Measurements from ENCODE around the gene PADI4. TPM values are rescaled to one million over a fixed set of nuclear protein-coding genes. Genes with fewer than 3 reads are reported as not detected.

PADI4 gene
- total RNA-seq, 1 experiment from 2014 or later: not detected

GRCh38 chr1:17278996-17279830, 28.8 kb upstream of the PADI4 start:
- H3K9me3 ChIP-seq (ENCODE audit: low read length): no peaks in the 10 kb centered on the region
- H3K79me2 ChIP-seq (ENCODE audit: low read length): no peaks in the 10 kb centered on the region
- no peaks in the 10 kb centered on the region for H3K9me2 ChIP-seq (replicated peaks; ENCODE audit: insufficient read depth, low read length)
- no peaks in the 10 kb centered on the region for H3K36me3 ChIP-seq (ENCODE audit: insufficient read depth, low read length)
- H3K9ac ChIP-seq (ENCODE audit: low read length): no peak overlapping the region
- H3K4me3 ChIP-seq (ENCODE audit: low read length): no peak overlapping the region
- no peaks in the 10 kb centered on the region for H3K27me3 ChIP-seq (ENCODE audit: low read length)
- H3K27ac ChIP-seq (ENCODE audit: low read length): no peak overlapping the region
- no peak for DNase-seq
- no peak overlapping the region for H3K4me2 ChIP-seq (ENCODE audit: low read depth, low read length, poor library complexity, severe bottlenecking)
- H3K4me1 ChIP-seq (ENCODE audit: low read length): no peaks in the 10 kb centered on the region
- H4K20me1 ChIP-seq (ENCODE audit: insufficient read depth, low read depth, low read length): no peaks in the 10 kb centered on the region
- no peak overlapping the region for H2AFZ ChIP-seq (ENCODE audit: low read length)

- Histone ChIP-seq H3K4me1 (ENCODE audit: low read length) (no peaks in the 10 kb centered on the region), H3K9me2 (replicated peaks; ENCODE audit: insufficient read depth, low read length) (no peaks in the 10 kb centered on the region), H3K4me2 (ENCODE audit: low read depth, low read length, poor library complexity, severe bottlenecking) (no peak overlapping the region), H4K20me1 (ENCODE audit: insufficient read depth, low read depth, low read length) (no peaks in the 10 kb centered on the region), H3K9ac (ENCODE audit: low read length) (no peak overlapping the region), H3K36me3 (ENCODE audit: insufficient read depth, low read length) (no peaks in the 10 kb centered on the region), H3K27ac (ENCODE audit: low read length) (no peak overlapping the region), H3K27me3 (ENCODE audit: low read length) (no peaks in the 10 kb centered on the region), H3K79me2 (ENCODE audit: low read length) (no peaks in the 10 kb centered on the region), H3K4me3 (ENCODE audit: low read length) (no peak overlapping the region), H3K9me3 (ENCODE audit: low read length) (no peaks in the 10 kb centered on the region), H2AFZ (ENCODE audit: low read length) (no peak overlapping the region)
- DNase-seq: no peak
Measured at GRCh38 chr1:17280436-17280835, 27.6 kb upstream of the PADI4 start.

DNA sequence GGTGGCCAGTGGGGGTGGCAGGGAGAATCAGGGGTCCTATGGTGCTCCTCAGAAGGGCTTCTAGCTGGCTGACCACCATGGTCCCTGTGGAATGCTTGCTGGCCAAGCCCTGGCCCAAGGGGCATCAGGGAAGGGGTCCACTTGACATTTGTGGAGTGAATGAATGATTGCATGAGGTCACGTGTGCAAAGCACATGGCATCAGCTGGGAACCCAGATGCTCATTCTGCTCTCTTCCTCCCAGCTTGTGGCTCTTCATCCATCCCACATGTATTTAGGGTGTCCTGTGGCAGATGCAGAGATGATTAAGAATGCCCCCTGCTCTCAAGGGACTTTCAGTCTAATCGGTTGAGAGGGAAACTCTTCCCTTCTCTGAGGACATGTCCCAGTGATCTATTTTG, 27.1 kb upstream of the PADI4 start:
- Histone ChIP-seq H3K4me3 (ENCODE audit: low read length) (no peak overlapping the region), H3K4me2 (ENCODE audit: low read depth, low read length, poor library complexity, severe bottlenecking) (no peak overlapping the region), H2AFZ (ENCODE audit: low read length) (no peak overlapping the region), H3K36me3 (ENCODE audit: insufficient read depth, low read length) (no peaks in the 10 kb centered on the region), H3K27me3 (ENCODE audit: low read length) (no peaks in the 10 kb centered on the region), H3K79me2 (ENCODE audit: low read length) (no peaks in the 10 kb centered on the region), H3K9me2 (replicated peaks; ENCODE audit: insufficient read depth, low read length) (no peaks in the 10 kb centered on the region), H4K20me1 (ENCODE audit: insufficient read depth, low read depth, low read length) (no peaks in the 10 kb centered on the region), H3K9ac (ENCODE audit: low read length) (no peak overlapping the region), H3K9me3 (ENCODE audit: low read length) (no peaks in the 10 kb centered on the region), H3K4me1 (ENCODE audit: low read length) (no peaks in the 10 kb centered on the region), H3K27ac (ENCODE audit: low read length) (no peak overlapping the region)
- DNase-seq: no peak

DNA sequence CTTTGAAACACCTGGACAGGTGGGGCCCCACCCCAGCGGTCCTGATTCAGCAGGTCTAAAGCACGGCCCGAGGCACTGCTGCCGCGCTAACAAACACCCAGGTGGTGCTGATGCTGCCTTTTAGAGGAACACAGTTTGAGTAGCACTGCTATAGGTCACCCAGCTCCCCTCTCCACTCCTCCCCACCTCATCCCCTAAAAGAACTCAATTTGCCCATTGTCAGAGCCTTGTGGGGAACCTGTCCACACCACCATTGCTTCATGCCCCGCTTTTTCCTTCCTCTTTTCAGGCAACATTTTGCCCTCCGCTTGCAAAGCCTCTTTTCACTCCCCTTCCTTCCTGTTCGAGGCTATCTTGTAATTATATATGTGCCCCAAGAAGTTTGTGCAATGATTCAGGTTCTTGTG, 26.2 kb upstream of the PADI4 start:
- Histone ChIP-seq H3K9ac (ENCODE audit: low read length) (no peak overlapping the region), H2AFZ (ENCODE audit: low read length) (no peak overlapping the region), H3K9me3 (ENCODE audit: low read length) (no peaks in the 10 kb centered on the region), H3K4me2 (ENCODE audit: low read depth, low read length, poor library complexity, severe bottlenecking) (no peak overlapping the region), H3K27me3 (ENCODE audit: low read length) (no peaks in the 10 kb centered on the region), H4K20me1 (ENCODE audit: insufficient read depth, low read depth, low read length) (no peaks in the 10 kb centered on the region), H3K4me1 (ENCODE audit: low read length) (no peaks in the 10 kb centered on the region), H3K27ac (ENCODE audit: low read length) (no peak overlapping the region), H3K79me2 (ENCODE audit: low read length) (no peaks in the 10 kb centered on the region), H3K4me3 (ENCODE audit: low read length) (no peak overlapping the region), H3K9me2 (replicated peaks; ENCODE audit: insufficient read depth, low read length) (no peaks in the 10 kb centered on the region), H3K36me3 (ENCODE audit: insufficient read depth, low read length) (no peaks in the 10 kb centered on the region)
- no peak for DNase-seq

DNA sequence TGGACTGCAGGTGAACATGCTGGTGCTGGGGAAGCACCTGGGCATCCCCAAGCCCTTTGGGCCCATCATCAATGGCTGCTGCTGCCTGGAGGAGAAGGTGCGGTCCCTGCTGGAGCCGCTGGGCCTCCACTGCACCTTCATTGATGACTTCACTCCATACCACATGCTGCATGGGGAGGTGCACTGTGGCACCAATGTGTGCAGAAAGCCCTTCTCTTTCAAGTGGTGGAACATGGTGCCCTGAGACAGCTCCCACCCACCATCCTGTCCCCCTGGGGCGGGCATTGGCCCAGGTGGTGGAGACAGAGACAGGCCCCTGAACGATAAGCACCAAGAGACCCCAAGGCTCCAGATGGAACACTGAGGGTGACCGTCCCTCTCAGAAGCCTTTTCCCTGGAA, 25.2 kb upstream of the PADI4 start:
- no peak overlapping the region for H3K9ac ChIP-seq (ENCODE audit: low read length)
- H3K27me3 ChIP-seq (ENCODE audit: low read length): no peaks in the 10 kb centered on the region
- no peaks in the 10 kb centered on the region for H3K9me2 ChIP-seq (replicated peaks; ENCODE audit: insufficient read depth, low read length)
- H3K9me3 ChIP-seq (ENCODE audit: low read length): no peaks in the 10 kb centered on the region
- no peak overlapping the region for H3K4me2 ChIP-seq (ENCODE audit: low read depth, low read length, poor library complexity, severe bottlenecking)
- H3K36me3 ChIP-seq (ENCODE audit: insufficient read depth, low read length): no peaks in the 10 kb centered on the region
- DNase-seq: no peak
- no peak overlapping the region for H3K27ac ChIP-seq (ENCODE audit: low read length)
- no peaks in the 10 kb centered on the region for H3K79me2 ChIP-seq (ENCODE audit: low read length)
- no peak overlapping the region for H3K4me3 ChIP-seq (ENCODE audit: low read length)
- H3K4me1 ChIP-seq (ENCODE audit: low read length): no peaks in the 10 kb centered on the region
- no peaks in the 10 kb centered on the region for H4K20me1 ChIP-seq (ENCODE audit: insufficient read depth, low read depth, low read length)
- no peak overlapping the region for H2AFZ ChIP-seq (ENCODE audit: low read length)

GRCh38 chr1:17286646-17287045, 21.4 kb upstream of the PADI4 start:
- no peak overlapping the region for H3K4me2 ChIP-seq (ENCODE audit: low read depth, low read length, poor library complexity, severe bottlenecking)

DNA sequence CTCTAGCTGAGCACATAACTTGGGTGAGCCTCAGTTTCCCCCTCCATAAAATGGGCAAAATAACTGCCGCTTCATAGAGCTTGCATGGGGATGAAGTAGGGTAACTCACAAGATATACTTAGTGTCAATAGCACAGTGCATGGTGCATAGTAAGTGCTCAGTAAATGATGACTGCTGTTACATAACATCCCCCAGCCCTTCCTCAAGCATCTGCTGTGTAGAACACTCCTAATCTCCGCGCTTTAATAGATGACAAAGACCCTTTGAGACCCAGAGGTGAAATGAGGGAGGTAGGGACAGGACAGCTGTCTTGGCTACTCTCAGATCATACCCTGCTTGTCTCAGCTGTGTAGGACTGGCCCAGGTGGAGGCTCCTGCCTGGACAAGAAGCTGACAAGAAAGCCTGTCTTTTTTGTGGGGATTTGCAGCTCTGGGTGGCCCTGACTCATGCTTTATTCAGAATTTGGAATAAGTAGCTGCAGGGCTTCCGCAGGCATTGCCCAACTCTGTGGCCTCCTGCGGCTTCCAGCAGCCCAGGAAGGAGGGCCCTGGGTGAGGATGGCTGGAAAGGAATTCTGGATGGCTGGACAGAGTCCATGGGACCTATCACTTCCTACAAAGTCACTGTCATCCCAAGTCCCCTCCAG, 20.7 kb upstream of the PADI4 start:
- H3K9me3 ChIP-seq (ENCODE audit: low read length): no peaks in the 10 kb centered on the region
- H2AFZ ChIP-seq (ENCODE audit: low read length): no peak overlapping the region
- H3K27me3 ChIP-seq (ENCODE audit: low read length): no peaks in the 10 kb centered on the region
- no peak overlapping the region for H3K9ac ChIP-seq (ENCODE audit: low read length)
- H3K9me2 ChIP-seq (replicated peaks; ENCODE audit: insufficient read depth, low read length): no peaks in the 10 kb centered on the region
- no peak overlapping the region for H3K4me2 ChIP-seq (ENCODE audit: low read depth, low read length, poor library complexity, severe bottlenecking)
- H3K27ac ChIP-seq (ENCODE audit: low read length): no peak overlapping the region
- H4K20me1 ChIP-seq (ENCODE audit: insufficient read depth, low read depth, low read length): no peaks in the 10 kb centered on the region
- no peak overlapping the region for H3K4me3 ChIP-seq (ENCODE audit: low read length)
- no peaks in the 10 kb centered on the region for H3K4me1 ChIP-seq (ENCODE audit: low read length)
- H3K36me3 ChIP-seq (ENCODE audit: insufficient read depth, low read length): no peaks in the 10 kb centered on the region
- DNase-seq: no peak
- H3K79me2 ChIP-seq (ENCODE audit: low read length): no peaks in the 10 kb centered on the region

More at GRCh38 chr1:17286646-17287045, 21.4 kb upstream of the PADI4 start:
- Histone ChIP-seq H2AFZ (ENCODE audit: low read length) (no peak overlapping the region), H3K27ac (ENCODE audit: low read length) (no peak overlapping the region), H3K9ac (ENCODE audit: low read length) (no peak overlapping the region), H3K4me1 (ENCODE audit: low read length) (no peaks in the 10 kb centered on the region), H4K20me1 (ENCODE audit: insufficient read depth, low read depth, low read length) (no peaks in the 10 kb centered on the region), H3K79me2 (ENCODE audit: low read length) (no peaks in the 10 kb centered on the region), H3K36me3 (ENCODE audit: insufficient read depth, low read length) (no peaks in the 10 kb centered on the region), H3K4me3 (ENCODE audit: low read length) (no peak overlapping the region), H3K9me3 (ENCODE audit: low read length) (no peaks in the 10 kb centered on the region), H3K9me2 (replicated peaks; ENCODE audit: insufficient read depth, low read length) (no peaks in the 10 kb centered on the region), H3K27me3 (ENCODE audit: low read length) (no peaks in the 10 kb centered on the region)
- DNase-seq: no peak

DNA sequence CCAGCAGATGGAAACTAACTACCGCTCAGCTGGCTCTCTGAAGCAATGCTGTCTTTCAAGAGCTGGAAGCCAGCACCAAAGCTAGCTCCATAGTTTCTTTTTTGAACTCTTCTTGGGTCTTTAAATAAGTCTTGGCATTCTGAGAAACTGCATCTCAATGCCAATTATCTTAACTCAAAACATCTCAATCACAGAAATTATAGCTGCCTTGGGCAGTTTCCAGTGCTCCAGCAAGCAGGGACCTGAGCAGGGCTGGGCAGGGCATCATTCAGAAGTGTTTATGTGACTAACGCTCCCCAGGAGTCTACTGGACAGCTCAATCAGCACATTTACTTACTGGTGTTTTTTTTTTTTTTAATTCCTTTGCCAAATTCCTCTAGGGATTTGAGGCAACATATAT, 18.3 kb upstream of the PADI4 start:
- no peaks in the 10 kb centered on the region for H4K20me1 ChIP-seq (ENCODE audit: insufficient read depth, low read depth, low read length)
- H2AFZ ChIP-seq (ENCODE audit: low read length): no peak overlapping the region
- H3K4me2 ChIP-seq (ENCODE audit: low read depth, low read length, poor library complexity, severe bottlenecking): no peak overlapping the region
- no peaks in the 10 kb centered on the region for H3K36me3 ChIP-seq (ENCODE audit: insufficient read depth, low read length)
- no peak for DNase-seq
- H3K9me2 ChIP-seq (replicated peaks; ENCODE audit: insufficient read depth, low read length): no peaks in the 10 kb centered on the region
- no peaks in the 10 kb centered on the region for H3K27me3 ChIP-seq (ENCODE audit: low read length)
- H3K9ac ChIP-seq (ENCODE audit: low read length): no peak overlapping the region
- H3K9me3 ChIP-seq (ENCODE audit: low read length): no peaks in the 10 kb centered on the region
- H3K4me3 ChIP-seq (ENCODE audit: low read length): no peak overlapping the region
- H3K79me2 ChIP-seq (ENCODE audit: low read length): no peaks in the 10 kb centered on the region
- H3K4me1 ChIP-seq (ENCODE audit: low read length): no peaks in the 10 kb centered on the region
- H3K27ac ChIP-seq (ENCODE audit: low read length): no peak overlapping the region
